Testis (tissue), 2 donors: Measurements from ENCODE around the gene SEC61A1.

Source experiments
- CTCF ChIP-seq, 3 experiments: fragments of 450-650 bp in 2 of 3; fragments of 200-600 bp in 1 of 3; sonication (generic) in 1 of 3; IDR thresholded peaks; one replicate each; pipeline ENCODE4 v1.5.1; 2016 to 2019; ENCODE audit warnings: antibody characterized with exemption in 3 of 3, mild to moderate bottlenecking in 2 of 3, moderate library complexity in 1 of 3
- POLR2A ChIP-seq: fragments of 450-650 bp; IDR thresholded peaks from one replicate; pipeline ENCODE4 v1.6.1; 2017; ENCODE audit warnings: antibody characterized with exemption, mild to moderate bottlenecking, moderate library complexity

GRCh38 chr3:128095222-128095703 is 43.0 kb downstream of the SEC61A1 start:
- TF ChIP-seq POLR2A (no peak), CTCF (IDR thresholded peaks at IDR 0.05) (peak; percentile 21 to 67 (median 59))
